HG03139 (cell line): ENCODE results near the gene GNAI3.

Experiments
- ATAC-seq: cut with Tn5 transposase; IDR thresholded peaks from one replicate; pipeline ENCODE4 v1.9.1; 2021; ENCODE audit not compliant: unreplicated experiment

The GNAI3 gene

DNA sequence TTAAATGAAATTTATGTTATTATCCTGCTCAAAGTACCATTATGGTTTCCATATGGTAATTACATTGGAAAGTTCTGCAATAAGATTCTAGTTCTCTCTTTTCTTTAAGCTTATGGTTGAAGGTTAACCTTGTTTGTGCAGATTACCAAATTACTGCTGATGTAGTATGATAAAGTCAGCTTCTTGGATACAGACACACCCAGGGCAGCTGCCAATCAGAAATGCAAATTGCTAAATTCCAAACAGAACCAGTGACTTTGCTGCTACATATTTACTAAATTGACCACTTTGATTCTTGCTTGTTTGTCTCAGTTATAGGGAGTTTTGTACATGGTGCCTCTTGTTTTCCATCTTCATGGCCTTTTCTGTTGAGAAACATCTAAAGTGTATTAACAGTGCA lies 44.5 kb downstream of the GNAI3 start:
- ATAC-seq = no peak

DNA sequence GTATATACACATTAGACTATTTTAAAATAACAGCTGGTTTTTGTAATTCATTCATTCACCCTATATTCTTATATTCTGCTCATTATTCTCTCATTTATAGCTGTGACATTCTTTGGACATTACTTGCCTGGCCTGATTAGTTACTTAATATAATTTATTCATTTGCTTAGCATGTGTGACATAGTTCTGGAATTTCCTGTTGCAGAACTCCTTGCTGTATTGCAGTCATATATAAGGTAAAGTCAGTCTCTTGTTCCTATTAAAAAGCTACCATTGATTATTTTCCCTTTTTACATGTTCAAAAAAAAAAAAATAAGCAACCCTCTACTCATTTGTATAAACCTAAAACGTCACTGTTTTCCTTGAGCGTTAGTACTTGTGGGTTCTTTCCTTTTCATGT lies 47.1 kb downstream of the GNAI3 start:
- ATAC-seq = no peak

DNA sequence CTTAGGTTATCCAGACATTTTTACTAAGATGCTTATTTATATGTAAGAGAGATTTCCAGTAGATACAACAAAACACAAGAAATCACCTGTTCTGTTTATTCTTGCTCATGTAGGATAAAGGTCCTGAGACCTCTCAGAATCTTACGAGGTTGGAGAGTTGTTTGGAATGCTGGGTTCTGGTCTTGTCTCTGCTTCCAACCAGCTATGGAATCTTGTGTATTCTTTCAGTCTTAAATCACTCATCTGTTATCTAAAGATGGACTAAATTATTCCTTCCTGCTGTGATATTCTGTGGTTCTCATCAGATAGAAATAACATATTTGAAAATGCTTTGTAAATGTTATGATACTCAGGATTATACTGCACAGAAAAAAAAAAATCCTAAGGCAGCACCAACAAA lies 49.7 kb downstream of the GNAI3 start:
- ATAC-seq = no peak

- ATAC-seq = no peak
Observed at GRCh38 chr1:109598655-109599054, 50.2 kb downstream of the GNAI3 start.

DNA sequence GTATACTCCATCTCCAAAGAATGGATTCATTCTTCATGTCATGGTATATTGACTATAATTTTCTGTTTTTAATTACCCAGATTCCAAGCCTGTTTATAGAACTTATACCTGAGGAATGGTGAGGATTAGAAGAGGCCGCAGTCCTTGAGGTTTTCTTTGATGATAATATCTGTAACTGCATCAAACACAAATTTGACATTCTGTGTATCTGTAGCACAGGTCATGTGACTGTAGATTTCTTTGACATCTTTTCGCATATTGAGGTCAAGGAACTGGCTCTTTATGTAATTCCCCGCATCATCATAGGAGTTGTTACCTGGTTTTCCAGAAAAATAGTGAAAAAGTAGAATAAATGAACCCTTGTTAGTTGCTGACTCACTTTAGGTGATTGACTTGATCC lies 54.8 kb downstream of the GNAI3 start:
- ATAC-seq = no peak

GRCh38 chr1:109605381-109605780 lies 57.0 kb downstream of the GNAI3 start:
- ATAC-seq = no peak

GRCh38 chr1:109609881-109610280 lies 61.5 kb downstream of the GNAI3 start:
- ATAC-seq = no peak

DNA sequence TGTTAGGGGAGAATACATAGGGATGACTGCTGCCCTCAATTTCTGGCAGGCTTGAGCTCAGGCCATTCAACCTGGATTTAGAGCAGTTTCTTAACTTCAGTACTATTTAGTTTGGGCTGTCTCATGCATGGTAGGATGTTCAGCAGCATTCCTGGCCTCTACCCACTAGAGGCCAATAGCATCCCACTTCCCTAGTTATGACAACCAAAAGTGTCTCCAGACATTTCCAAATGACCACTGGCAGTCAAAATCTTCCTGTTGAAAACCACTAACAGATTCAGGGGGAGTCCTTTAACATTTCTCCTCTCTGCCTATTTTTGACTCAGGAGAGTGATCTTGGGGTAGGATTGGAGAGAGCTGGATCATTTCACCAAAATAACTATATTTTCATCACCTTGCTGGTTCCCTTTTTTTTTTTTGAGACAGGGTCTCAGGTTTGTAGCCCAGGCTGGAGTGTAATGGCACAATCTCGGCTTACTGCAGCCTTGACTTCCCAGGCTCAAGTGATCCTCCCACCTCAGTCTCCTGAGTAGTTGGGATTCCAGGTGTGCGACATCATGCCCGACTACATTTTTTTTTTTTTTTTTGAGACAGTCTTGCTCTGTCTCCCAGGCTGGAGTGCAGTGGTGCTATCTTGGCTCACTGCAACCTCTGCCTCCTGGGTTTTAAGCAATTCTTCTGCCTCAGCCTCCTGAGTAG lies 62.3 kb downstream of the GNAI3 start:
- ATAC-seq = no peak

DNA sequence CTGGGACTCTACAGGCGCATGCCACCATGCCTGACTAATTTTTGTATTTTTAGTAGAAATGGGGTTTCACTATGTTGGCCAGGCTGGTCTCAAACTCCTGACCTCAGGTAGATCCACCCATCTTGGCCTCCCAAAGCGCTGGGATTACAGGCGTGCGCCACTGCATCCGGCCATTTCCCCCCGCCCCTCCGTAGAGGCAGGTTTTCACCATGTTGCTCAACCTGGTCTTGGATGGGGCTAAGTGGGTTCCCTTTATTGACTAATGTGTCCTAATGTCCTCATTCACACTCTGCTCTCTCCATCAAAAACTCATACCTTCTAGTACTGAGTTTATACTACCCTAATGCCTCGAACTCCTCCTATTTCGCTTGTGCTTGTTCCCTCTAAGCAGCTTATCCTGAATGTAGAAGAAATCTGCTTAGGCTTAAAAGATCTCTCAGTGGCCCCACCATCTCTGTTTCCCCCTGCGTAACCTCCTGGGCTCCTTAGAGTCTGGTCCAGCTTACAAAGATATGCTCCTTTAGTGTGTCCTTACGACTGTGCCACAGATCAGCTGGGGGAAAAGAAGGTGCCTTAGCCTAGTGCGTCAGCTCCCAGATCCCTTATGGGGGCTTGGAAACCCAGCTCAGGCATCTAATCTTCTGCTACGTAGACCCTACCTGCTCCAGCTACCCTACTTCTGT lies 63.0 kb downstream of the GNAI3 start:
- no peak for ATAC-seq

- ATAC-seq = no peak
Observed at GRCh38 chr1:109613361-109614147, 65.1 kb downstream of the GNAI3 start.

GRCh38 chr1:109615879-109616278 lies 67.5 kb downstream of the GNAI3 start:
- ATAC-seq = no peak

GRCh38 chr1:109616391-109616790 lies 68.0 kb downstream of the GNAI3 start:
- no peak for ATAC-seq

- no peak for ATAC-seq
Observed at GRCh38 chr1:109617291-109617801, 68.9 kb downstream of the GNAI3 start.

DNA sequence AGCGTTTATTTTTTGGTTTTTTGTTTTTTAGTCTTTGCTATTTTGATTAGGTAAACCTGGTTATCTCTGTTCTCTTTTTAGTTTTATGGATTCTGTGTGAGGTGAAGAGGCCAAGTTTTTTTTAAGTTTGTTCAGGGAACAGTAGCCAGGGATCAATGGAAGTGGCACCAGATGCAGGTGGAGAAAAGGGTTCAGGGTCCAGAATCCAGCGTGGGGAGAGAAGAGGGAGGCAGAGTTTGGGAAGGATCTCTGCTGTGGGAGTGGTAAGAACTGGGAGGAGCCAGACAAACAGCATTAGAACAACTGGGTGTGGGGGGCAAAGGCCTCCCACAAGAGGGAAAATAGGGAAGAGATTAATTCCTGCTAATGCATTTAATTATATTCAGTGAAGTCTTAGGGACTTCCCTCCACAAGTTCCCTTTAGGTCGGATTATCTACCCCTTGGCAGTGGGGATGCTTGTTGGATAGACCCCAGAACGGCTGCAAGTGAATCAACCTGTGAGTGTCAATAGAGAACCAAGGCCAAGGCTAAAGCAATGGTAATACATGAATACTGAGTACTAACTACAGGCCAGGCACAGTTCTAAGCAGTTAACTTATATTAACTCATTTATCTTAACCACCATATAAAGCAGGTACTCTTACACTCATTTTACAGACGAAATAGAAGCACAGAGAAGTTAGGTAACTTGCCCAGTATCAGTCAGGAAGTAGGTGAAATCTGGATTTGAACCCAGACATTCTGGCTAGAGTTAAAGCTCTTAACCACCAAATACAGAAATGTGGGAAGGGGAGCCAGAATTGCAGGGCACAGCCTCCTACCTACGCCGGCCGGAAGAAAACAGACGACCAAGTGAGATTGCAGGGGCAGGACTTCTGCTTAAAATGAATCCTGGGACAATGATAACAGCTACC lies 70.5 kb downstream of the GNAI3 start:
- ATAC-seq = no peak

- no peak for ATAC-seq
Observed at GRCh38 chr1:109619576-109620400, 71.4 kb downstream of the GNAI3 start, which contains the start of the genes AMPD2 and GNAT2. Gene AMPD2, plus strand, starts transcription at chr1:109619837. Its CDS starts 1,339 bp downstream, at chr1:109621176. Gene GNAT2, minus strand, starts transcription at chr1:109619616. Its CDS starts 6,746 bp downstream, at chr1:109612870.

GRCh38 chr1:109620401-109620791 lies 72.0 kb downstream of the GNAI3 start:
- no peak for ATAC-seq

DNA sequence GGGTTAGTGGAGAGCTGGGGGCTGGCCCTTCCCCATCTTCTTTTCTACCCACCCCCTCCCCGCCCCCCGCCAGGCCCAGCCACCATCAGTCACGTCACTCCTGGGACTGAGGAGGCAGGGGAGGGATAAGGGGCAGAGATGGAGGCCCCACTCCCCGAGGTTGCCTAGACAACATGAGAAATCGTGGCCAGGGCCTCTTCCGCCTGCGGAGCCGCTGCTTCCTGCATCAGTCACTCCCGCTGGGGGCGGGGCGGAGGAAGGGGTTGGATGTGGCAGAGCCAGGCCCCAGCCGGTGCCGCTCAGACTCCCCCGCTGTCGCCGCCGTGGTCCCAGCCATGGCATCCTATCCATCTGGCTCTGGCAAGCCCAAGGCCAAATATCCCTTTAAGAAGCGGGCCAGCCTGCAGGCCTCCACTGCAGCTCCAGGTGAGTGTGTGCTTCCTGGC lies 72.4 kb downstream of the GNAI3 start:
- peak; percentile 70 for ATAC-seq

DNA sequence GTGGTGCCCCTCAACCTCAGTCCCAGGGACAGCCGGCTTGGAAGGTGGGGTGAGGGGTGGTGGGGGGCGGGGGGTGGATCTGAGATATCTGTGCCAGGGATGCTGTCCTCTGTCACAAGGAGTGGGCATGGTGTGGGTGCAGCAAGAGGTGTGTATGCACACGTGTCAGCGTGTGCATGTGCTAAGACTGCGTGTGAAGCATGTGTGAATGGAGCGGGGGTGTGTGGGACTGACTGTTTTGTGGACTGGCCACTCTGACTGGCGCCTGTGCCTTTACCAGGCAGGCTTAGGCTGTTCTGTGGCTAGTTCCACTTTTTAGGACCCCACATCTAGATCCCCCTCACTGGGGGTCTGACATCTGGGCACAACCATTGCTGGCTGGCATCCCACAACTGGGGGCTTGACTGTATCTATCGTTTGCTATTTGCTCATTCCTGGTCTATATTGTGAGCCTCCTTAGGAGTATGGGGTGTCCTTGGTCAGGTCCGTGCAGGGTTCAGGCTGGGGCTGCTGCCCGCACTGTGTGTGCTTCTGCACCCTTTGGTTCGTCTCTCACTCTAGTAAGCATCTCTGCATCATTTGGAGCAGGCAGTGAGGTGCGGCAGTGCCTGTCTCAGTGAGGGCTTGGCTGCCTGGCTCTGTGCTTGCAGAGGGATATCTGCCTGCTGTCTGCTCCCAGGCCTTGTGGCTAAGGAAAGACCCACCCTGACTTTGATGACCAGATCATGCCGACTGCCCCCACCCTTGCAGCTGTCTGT lies 73.1 kb downstream of the GNAI3 start:
- ATAC-seq = no peak
